Fibroblast of pulmonary artery (primary cell): ENCODE measurements around the gene LHB.

Experiments used
- DNase-seq: peaks from one replicate; pipeline ENCODE4 v3.0.0-alpha.2; 2010; ENCODE audit warnings: low read depth
- H3K4me3 ChIP-seq: replicated peaks from 2 replicates; pipeline ENCODE4 v1.5.1; 2011; ENCODE audit warnings: low read depth, mild to moderate bottlenecking, control low read depth, low read length, moderate library complexity
- TF ChIP-seq, protein P1 (sequence below): IDR thresholded peaks from 2 replicates; pipeline ENCODE4 v1.5.1; 2011; ENCODE audit warnings: mild to moderate bottlenecking, control low read depth, low read length, inconsistent platforms; ENCODE audit errors: missing control alignments

Gene LHB

DNA sequence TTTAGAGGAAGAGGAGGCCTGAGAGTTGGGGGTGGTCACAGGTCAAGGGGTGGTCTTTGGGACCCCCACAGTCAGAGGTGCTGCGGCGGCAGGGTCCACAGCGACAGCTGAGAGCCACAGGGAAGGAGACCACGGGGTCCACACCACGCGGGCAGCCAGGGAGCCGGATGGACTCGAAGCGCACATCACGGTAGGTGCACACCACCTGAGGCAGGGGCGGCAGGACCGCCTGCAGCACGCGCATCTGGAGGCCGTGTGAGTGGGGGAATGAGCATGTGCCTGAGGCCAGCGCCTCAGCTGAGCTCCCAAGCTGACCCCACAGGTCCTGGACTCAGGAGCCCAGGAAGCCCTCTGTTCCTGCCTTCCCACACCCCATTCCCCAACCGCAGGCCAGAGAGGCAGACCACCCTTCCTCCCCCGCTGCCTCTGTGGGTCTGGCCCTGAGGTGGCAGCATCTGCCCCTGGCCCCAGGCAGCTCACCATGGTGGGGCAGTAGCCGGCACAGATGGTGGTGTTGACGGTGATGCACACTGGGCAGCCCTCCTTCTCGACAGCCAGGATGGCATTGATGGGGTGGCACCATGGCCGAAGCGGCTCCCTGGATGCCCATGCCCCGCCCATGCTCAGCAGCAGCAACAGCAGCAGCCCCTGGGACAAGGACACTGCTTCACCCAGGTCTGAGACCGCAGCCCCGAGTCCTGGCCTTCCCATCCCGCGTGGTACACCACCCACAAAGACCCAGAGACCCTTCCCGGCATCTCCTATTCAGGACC, 638 bp downstream of the LHB start:
- TF ChIP-seq, protein P1, sequence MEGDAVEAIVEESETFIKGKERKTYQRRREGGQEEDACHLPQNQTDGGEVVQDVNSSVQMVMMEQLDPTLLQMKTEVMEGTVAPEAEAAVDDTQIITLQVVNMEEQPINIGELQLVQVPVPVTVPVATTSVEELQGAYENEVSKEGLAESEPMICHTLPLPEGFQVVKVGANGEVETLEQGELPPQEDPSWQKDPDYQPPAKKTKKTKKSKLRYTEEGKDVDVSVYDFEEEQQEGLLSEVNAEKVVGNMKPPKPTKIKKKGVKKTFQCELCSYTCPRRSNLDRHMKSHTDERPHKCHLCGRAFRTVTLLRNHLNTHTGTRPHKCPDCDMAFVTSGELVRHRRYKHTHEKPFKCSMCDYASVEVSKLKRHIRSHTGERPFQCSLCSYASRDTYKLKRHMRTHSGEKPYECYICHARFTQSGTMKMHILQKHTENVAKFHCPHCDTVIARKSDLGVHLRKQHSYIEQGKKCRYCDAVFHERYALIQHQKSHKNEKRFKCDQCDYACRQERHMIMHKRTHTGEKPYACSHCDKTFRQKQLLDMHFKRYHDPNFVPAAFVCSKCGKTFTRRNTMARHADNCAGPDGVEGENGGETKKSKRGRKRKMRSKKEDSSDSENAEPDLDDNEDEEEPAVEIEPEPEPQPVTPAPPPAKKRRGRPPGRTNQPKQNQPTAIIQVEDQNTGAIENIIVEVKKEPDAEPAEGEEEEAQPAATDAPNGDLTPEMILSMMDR = no peak
- DNase-seq = no peak
- no peak overlapping the region for H3K4me3 ChIP-seq

DNA sequence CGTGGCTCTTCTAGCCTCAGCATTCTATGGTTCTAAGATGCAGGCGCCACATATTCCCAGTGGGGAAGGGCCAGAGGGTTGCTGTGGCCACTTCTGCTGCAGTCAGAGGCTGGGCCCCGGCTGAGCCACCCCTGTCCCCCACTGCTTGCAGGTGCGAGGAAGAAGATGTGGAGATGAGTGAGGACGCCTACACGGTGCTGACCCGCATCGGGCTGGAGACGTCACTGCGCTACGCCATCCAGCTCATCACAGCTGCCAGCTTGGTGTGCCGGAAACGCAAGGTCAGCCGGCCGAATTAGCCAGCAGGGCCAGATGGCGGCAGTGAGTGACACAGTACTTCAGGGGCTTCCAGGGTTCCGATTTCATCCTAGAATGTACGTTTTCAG, 2.0 kb downstream of the LHB start:
- DNase-seq = no peak
- no peak overlapping the region for H3K4me3 ChIP-seq
- TF ChIP-seq, protein P1 = no peak

DNA sequence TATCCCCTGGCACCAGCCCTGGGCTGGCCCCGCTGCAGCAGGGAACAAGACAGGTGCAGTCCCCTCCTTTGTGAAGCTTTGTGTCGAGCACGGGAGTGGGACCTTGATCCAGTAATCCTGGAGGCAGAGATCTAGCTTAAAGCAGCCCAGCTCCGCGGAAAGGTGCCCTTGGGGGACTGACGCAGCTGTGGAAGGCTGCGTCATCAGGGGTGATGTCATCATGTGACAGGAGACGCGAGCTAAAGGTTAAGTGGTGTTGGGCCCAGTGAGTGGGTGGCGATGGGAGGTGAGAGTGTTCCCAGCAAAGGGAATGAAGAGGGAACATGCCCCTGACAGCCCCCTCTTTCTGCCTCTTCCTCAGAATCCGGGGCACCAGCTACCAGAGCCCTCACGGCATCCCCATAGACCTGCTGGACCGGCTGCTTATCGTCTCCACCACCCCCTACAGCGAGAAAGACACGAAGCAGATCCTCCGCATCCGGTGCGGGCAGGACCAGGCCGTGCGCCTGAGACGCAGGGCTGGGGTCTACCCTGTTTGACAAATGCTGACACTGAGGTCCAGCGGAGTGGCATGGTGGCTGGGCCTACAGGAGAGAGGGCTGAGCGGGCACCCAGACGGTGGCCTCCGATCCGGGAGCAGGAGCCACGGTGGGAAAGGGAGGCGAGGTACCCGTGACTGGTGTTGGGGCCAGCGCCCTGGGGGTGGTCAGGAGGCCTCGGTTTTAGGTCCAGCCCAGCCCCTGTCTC, 2.6 kb downstream of the LHB start:
- H3K4me3 ChIP-seq = no peak overlapping the region
- no peak for DNase-seq
- TF ChIP-seq, protein P1 = no peak

DNA sequence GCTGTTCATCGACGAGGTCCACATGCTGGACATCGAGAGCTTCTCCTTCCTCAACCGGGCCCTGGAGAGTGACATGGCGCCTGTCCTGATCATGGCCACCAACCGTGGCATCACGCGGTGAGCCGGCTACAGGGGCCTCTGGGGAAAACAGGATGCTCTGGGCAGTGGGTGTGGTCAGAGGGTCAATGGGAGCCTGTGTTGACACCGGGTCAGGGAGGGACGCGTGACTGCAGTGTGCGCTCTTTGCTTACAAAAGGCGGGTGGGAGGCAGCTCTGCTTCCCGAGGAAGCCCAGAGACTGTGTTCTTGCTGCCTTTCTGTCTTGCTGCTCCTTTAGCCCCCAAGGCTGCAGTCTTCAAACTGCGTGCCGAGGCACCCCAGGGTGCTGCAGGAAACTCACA, 5.7 kb downstream of the LHB start:
- no peak overlapping the region for H3K4me3 ChIP-seq
- DNase-seq = no peak
- TF ChIP-seq, protein P1 = no peak

DNA sequence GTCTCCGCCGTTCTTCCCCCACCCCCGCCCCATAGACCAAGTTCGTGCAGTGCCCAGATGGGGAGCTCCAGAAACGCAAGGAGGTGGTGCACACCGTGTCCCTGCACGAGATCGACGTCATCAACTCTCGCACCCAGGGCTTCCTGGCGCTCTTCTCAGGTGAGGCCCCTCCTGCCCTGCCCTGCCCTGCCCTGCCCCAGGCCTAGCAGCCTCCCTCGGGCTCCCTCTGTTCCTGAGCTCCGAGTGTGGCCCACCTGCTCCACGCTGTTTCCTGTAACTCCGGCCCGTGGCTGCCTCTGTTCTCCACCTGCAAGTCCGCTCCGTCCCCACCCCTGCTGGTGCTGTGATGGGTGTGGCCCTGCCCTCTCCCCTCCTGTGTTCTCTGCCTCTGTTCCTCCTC, 6.4 kb downstream of the LHB start:
- no peak overlapping the region for H3K4me3 ChIP-seq
- TF ChIP-seq, protein P1 = no peak
- DNase-seq = no peak

DNA sequence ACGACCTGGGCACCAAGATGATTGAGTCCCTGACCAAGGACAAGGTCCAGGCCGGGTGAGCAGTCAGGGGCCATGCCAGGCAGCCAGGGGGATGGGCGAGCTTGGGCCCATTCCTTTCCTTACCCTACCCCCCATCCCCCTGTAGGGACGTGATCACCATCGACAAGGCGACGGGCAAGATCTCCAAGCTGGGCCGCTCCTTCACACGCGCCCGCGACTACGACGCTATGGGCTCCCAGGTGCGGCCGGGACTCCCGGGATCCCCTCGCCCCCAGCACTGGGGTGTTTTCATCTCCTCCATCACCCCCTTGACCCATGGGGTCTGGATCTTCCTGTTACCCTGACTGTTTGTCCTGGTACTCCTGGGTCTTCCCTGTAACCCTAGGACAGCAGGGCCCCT, 7.1 kb downstream of the LHB start:
- DNase-seq = no peak
- TF ChIP-seq, protein P1 = no peak
- no peak overlapping the region for H3K4me3 ChIP-seq
